DOHH2 (cell line): ENCODE results near the gene TULP1.

ENCODE experiments used
- CTCF ChIP-seq: fragments of 200-600 bp; sonication (generic); IDR thresholded peaks from one replicate; pipeline ENCODE4 v1.5.1; 2014; ENCODE audit warnings: antibody characterized with exemption, mild to moderate bottlenecking, low read depth, low read length; ENCODE audit not compliant: poor library complexity, severe bottlenecking
- EZH2phosphoT487 ChIP-seq: fragments of 200-600 bp; sonication (generic); IDR thresholded peaks from 2 replicates; pipeline ENCODE4 v1.6.1; 2017; ENCODE audit warnings: borderline replicate concordance, mild to moderate bottlenecking, antibody characterized with exemption, low read length, moderate library complexity, mixed read lengths

- TF ChIP-seq CTCF (no peak), EZH2phosphoT487 (no peak)
These were observed 4.7 kb downstream of the TULP1 start for GRCh38 chr6:35508027-35508426.
